ENCODE results near the gene APLF. TPM values are rescaled to one million over a fixed set of nuclear protein-coding genes. Genes with fewer than 3 reads are reported as not detected.

The APLF gene
- total and polyA plus RNA-seq, 2 of the 8 experiments (the other 6 are each of a cell fraction or from before 2014, with no cell fraction given) = 4.4 to 7.3 TPM

DNA sequence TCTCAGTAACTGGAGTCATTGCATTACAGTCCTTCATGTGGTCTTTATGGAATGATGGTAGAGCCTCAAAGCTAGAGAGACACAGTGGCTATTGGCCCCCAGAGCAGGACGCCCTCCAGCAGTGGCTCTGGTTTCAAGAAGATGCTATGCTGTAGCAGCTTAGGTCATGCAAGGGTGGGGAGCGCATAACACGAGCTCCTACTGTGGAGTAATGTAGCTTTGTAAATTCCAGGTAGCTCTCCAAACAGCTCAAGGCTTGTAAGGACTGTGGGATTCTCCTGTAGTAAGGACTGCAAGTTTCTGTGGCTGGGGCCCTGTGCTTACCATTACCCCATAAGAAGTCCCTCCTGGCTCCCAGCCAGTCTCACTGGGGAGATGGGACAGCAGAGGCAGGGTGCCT, 15.6 kb downstream of the APLF start:
- Histone ChIP-seq H3K4me2 (ENCODE audit: insufficient read depth in 1 of 2, low read depth in 2 of 2, low read length in 2 of 2) (no peak overlapping the region), H3K56ac (replicated peaks; ENCODE audit: insufficient read length, low read depth, low read length) (no peak overlapping the region), H2BK12ac (ENCODE audit: low read depth, low read length) (no peak overlapping the region), H3K9me3 (ENCODE audit: insufficient read depth in 2 of 2, low read depth in 1 of 2, low read length in 1 of 2) (no peaks in the 10 kb centered on the region), H3K23ac (ENCODE audit: insufficient read length) (no peak overlapping the region), H2BK5ac (ENCODE audit: low read depth, low read length) (no peak overlapping the region), H3K4ac (replicated peaks; ENCODE audit: insufficient read length, low read depth, low read length) (no peak overlapping the region), H4K5ac (ENCODE audit: insufficient read length, low read depth, low read length) (no peak overlapping the region), H3K36me3 (ENCODE audit: control insufficient read depth in 2 of 4, insufficient read depth in 4 of 4, low read length in 3 of 4) (no peaks in the 10 kb centered on the region), H3K14ac (ENCODE audit: insufficient read length) (no peak overlapping the region), H3K79me2 (ENCODE audit: control insufficient read depth in 1 of 2, insufficient read depth in 2 of 2, low read length in 2 of 2) (peaks cover 0 to 11% of the 10 kb centered on the region in 2 experiments; a peak in 1 of 4 replicates), H4K20me1 (replicated peaks in 1 of 2; ENCODE audit: control insufficient read depth in 1 of 2, insufficient read depth in 2 of 2, low read length in 2 of 2) (peaks cover 0 to 1% of the 10 kb centered on the region in 2 experiments), H2BK20ac (ENCODE audit: low read length) (peak overlapping the region; percentile 19; the same call in 1 of the 2 replicates), H2AFZ (ENCODE audit: low read length) (no peak overlapping the region), H2BK15ac (ENCODE audit: low read length) (no peak overlapping the region), H3K4me1 (replicated peaks in 1 of 4; ENCODE audit: control insufficient read depth in 3 of 4, insufficient read depth in 4 of 4, low read length in 3 of 4) (0 out of 7 replicates have a peak, but pooled peaks cover 0 to 3% (median 0%) of the 10 kb centered on the region in 4 experiments), H3K79me1 (ENCODE audit: low read depth, low read length) (peaks cover 6% of the 10 kb centered on the region; the same call in 1 of the 2 replicates), H3K27me3 (replicated peaks in 1 of 4; ENCODE audit: control insufficient read depth in 3 of 4, extremely low read depth in 1 of 4, insufficient read depth in 3 of 4, low read length in 3 of 4) (no peaks in the 10 kb centered on the region), H3K27ac (ENCODE audit: low read depth, low read length) (no peak overlapping the region), H3K4me3 (ENCODE audit: extremely low read depth in 1 of 4, insufficient read depth in 2 of 4, low read depth in 3 of 4, low read length in 4 of 4) (no peak overlapping the region), H3K23me2 (ENCODE audit: low read depth, low read length) (no peaks in the 10 kb centered on the region), H4K8ac (ENCODE audit: extremely low read depth, insufficient read depth, low read length) (no peak overlapping the region), H2AK5ac (ENCODE audit: low read depth, low read length) (no peak overlapping the region), H2BK120ac (replicated peaks; ENCODE audit: low read depth, low read length) (no peak overlapping the region), H4K91ac (replicated peaks; ENCODE audit: insufficient read length, low read length) (no peak overlapping the region), H3K18ac (ENCODE audit: extremely low read depth, low read length) (no peak overlapping the region), H3K9ac (replicated peaks in 1 of 4; ENCODE audit: extremely low read depth in 1 of 4, low read depth in 3 of 4, low read length in 3 of 4) (no peak overlapping the region)
- DNase-seq (ENCODE audit: low read depth in 1 of 2, low spot score in 2 of 2) = no peak
- ChIA-PET POLR2A (ENCODE audit: partially characterized antibody) (interaction anchor here (0.6 kb wide), 1 partner anchor 570 kb away, joined by 3 read pairs; no protein-coding TSS in a partner anchor), CTCF (ENCODE audit: partially characterized antibody) (interaction anchor here (0.6 to 1.4 kb wide), 4 partner anchors 9 to 187 kb away, joined by 3 to 6 read pairs (median 3); no protein-coding TSS in a partner anchor)
- no peak for FAIRE-seq
- WGBS, 2 experiments (ENCODE audit: extremely low coverage in 1 of 2, insufficient coverage in 1 of 2, insufficient read length in 1 of 2, insufficient replicate concordance in 2 of 2, low coverage in 1 of 2, low lambda C conversion rate in 2 of 2, missing lambda C conversion rate in 1 of 2) = 88% methylated on average over 3 of the region's 3 CpGs; no CpG with 5 or more reads in 1 of the 2 experiments
- no peak for TF ChIP-seq SIN3A (conservative IDR thresholded peaks at IDR 0.05 in 1 of 2, IDR thresholded peaks at IDR 0.05 in 1 of 2; ENCODE audit: low read depth in 1 of 2, low read length in 2 of 2)
- TF ChIP-seq RAD21 (IDR thresholded peaks at IDR 0.05 in 1 of 2, conservative IDR thresholded peaks at IDR 0.05 in 1 of 2; ENCODE audit: low read depth in 2 of 2, low read length in 2 of 2) = no peak
